SU-DHL-6 (cell line): Measurements from ENCODE around the gene SNX30.

ENCODE experiments used
- EZH2phosphoT487 ChIP-seq: fragments of 200-600 bp; sonication (generic), shearing (Covaris generic); conservative IDR thresholded peaks from 2 replicates; pipeline ENCODE4 v1.6.1; 2018; ENCODE audit warnings: mild to moderate bottlenecking, antibody characterized with exemption, low read length, moderate library complexity, mixed read lengths
- TF ChIP-seq, protein P1 (sequence below): fragments of 200-600 bp; sonication (generic); IDR thresholded peaks from one replicate; pipeline ENCODE4 v1.5.1; 2017; ENCODE audit warnings: antibody characterized with exemption, mild to moderate bottlenecking, low read length, moderate library complexity; ENCODE audit not compliant: insufficient read depth, poor library complexity, severe bottlenecking

DNA sequence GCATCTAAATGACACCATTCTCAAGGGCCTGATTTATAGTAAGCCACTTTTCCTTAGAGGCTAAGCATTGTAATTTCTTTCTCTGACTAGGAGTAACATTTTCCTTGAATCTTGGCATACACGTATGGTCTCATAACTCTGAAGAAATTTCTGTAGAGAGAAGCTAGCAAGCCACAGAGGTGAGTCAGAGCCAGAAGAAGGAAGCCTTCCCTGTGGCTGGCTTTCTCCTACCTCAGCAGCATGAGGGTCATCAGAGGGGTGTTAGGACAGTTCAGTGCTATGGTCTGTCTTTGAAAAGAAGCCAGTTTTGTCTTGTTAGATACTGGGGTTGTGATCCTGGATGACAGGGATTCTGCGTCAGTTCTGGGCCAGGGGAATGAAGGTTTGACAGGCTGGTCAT, 3.2 kb downstream of the SNX30 start:
- TF ChIP-seq, protein P1, sequence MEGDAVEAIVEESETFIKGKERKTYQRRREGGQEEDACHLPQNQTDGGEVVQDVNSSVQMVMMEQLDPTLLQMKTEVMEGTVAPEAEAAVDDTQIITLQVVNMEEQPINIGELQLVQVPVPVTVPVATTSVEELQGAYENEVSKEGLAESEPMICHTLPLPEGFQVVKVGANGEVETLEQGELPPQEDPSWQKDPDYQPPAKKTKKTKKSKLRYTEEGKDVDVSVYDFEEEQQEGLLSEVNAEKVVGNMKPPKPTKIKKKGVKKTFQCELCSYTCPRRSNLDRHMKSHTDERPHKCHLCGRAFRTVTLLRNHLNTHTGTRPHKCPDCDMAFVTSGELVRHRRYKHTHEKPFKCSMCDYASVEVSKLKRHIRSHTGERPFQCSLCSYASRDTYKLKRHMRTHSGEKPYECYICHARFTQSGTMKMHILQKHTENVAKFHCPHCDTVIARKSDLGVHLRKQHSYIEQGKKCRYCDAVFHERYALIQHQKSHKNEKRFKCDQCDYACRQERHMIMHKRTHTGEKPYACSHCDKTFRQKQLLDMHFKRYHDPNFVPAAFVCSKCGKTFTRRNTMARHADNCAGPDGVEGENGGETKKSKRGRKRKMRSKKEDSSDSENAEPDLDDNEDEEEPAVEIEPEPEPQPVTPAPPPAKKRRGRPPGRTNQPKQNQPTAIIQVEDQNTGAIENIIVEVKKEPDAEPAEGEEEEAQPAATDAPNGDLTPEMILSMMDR: no peak
- TF ChIP-seq EZH2phosphoT487: no peak
